NCI-H1694 (cell line): ENCODE measurements around the gene EXOSC6.
"Not testable (repeated sequence)": the region's sequence is repeated elsewhere in the genome, so short reads cannot be mapped to it uniquely, and the experiment has no call there.

Source experiments
- DNase-seq: peaks from one replicate; lab custom pipeline; 2025; lab: John Stamatoyannopoulos, UW

Gene EXOSC6

DNA sequence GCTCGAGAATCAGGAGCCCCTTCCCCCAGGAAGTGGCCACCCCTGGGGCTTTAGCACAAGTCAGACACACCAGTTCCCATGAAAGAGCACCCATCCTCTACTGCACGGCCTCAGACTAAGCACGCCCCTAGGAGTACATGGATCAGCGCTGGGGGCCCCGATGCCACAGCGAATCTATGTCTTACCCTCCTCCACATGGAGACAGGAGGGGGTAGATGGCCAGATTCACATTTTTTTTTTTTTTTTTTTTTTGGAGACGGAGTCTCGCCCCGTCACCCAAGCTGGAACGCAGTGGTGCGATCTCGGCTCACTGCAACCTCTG is 3.2 kb upstream of the EXOSC6 start:
- no peak for DNase-seq

DNA sequence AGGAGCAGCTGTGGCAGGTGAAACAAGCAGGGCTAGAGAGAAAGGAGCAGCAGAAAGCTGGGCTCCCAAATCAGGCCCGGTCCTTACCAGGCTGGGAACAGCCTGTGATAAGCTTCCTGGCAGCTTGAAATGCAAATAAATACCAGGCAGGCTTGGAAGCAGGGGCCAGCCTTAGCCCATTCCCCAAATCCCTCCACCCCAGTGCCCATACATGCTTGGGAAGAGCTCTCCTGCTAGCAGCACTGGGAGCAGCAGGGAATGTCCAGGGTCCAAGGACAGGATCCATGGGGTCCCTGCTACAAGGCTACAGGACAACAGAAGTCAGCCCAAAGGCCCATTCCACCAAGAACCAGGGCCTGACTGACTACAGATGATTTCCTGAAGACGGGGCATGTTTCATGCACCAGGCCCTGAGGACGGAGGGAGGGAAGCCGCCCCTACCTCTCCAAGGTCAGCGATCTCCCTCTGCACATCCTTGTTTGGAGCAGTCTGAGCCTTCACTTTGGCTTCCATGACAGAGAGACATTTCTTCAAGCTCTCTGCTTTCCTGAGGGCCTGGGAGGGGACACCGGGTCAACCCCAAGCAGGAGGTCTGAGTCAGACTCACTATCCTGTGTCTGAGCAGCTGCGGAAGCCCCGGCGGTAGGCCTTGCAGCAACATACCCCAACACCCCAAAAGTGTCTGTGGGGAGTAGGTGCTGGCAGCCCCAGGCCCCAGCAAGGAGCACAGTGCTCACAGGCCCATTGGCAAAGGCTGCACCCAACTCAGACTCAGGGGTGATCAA is 2.6 kb upstream of the EXOSC6 start:
- no peak for DNase-seq

DNA sequence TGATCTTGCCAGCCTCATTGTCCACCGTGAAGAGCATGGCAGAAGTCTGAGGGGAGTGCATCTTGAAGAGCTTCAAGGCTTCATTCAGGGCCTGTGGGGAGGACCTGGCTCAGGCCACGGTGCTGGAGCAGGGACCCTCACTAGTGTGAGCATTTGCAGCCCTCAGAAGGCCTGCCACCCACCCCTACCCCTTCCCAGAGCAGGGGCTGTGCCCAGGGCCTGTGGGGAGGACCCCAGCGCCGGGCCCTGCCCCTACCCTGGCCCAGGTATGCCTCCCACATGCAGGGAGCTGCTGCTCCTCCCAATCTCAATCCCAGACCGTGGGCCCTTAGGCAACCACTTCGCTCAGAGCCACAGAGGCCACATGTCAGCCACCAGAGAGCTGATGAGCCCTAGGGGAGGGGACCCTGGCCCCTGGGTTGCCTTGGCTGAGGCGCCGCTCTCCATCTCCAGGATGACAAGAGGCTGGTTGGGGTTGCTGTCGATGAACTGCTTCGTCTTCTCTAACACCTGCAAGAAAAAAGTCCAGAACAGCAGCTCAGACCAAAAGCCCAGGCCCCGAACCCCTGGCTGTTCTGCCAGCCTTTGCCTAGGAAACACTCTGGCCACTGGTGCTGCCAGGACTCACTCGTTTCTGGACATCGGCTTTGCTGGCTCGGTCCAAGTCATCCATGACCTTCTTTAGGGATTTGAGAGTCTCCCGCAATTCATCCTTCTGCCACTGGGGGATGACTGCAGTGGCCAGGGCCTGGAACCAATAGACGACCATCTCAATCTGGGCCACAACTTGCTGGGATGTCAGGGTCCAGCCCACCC is 1.8 kb upstream of the EXOSC6 start:
- no peak for DNase-seq

GRCh38 chr16:70252355-70252988 is 732 bp upstream of the EXOSC6 start:
- DNase-seq, result no peak

GRCh38 chr16:70250748-70251628 is 752 bp downstream of the EXOSC6 start:
- no peak for DNase-seq

GRCh38 chr16:70249697-70250096 is 2.0 kb downstream of the EXOSC6 start:
- DNase-seq, result not testable (repeated sequence)

- not testable (repeated sequence) for DNase-seq
Measured at GRCh38 chr16:70238773-70239172, 13.0 kb downstream of the EXOSC6 start.

DNA sequence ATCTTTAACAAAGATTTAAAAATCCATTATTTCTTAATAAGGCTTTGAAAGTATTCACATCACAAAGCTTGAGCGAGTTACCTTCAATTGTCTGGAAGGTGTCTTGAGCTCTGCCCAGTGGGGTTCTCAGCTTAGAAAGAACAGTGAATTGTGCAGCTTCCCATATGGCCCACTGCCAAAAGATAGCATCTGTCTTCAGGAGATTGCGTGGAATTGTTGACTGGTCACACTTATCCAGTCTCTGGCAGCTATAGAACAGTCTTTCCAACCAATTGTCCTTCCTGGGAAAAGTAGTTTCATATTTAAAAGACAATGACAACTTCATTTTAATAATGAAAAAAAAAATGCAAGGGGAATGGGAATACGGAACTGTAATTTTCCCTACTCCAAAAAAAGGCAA is 19.9 kb downstream of the EXOSC6 start:
- not testable (repeated sequence) for DNase-seq

GRCh38 chr16:70226024-70226423 is 25.7 kb downstream of the EXOSC6 start:
- DNase-seq, result not testable (repeated sequence)

GRCh38 chr16:70225430-70225829 is 26.3 kb downstream of the EXOSC6 start:
- DNase-seq, result not testable (repeated sequence)

DNA sequence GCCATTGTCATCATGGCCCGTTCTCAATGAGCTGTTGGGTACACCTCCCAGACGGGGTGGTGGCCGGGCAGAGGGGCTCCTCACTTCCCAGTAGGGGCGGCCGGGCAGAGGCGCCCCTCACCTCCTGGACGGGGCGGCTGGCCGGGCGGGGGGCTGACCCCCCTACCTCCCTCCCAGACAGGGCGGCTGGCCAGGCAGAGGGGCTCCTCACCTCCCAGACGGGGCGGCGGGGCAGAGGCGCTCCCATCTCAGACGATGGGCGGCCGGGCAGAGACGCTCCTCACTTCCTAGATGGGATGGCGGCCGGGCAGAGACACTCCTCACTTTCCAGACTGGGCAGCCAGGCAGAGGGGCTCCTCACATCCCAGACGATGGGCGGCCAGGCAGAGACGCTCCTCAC is 27.1 kb downstream of the EXOSC6 start:
- not testable (repeated sequence) for DNase-seq

DNA sequence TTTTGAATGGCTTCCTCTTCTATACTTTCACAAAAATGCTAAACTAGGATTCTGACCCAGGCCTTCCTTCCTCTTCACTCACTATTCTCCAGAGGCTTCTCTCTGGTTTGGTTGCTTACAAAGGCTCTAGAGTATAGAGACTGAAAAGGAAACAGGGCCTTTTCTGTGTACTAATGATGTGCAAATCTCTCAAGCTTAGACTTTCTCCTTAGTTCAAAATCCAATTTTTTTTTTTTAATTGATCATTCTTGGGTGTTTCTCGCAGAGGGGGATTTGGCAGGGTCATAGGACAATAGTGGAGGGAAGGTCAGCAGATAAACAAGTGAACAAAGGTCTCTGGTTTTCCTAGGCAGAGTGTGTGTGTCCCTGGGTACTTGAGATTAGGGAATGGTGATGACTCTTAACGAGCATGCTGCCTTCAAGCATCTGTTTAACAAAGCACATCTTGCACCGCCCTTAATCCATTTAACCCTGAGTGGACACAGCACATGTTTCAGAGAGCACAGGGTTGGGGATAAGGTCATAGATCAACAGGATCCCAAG is 27.7 kb downstream of the EXOSC6 start:
- DNase-seq, result not testable (repeated sequence)

DNA sequence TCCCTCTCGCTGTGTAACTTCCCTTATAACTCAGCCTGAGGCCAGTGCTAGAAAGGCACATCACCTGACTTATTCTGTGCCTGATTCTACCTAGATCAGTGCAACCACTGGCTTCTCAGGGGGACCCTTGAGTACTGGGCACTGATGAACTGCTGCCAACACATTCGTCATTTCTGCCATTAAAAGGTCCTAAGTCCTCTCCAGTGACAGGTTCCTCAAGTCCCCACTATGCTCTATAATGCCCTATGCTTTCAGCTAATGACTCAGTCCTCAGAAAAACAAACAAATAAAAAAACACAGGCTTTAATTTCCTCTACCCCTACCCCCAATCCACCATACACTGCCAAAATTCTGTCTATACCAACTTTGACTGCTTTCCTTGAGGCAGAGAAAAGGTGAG is 28.5 kb downstream of the EXOSC6 start:
- not testable (repeated sequence) for DNase-seq

DNA sequence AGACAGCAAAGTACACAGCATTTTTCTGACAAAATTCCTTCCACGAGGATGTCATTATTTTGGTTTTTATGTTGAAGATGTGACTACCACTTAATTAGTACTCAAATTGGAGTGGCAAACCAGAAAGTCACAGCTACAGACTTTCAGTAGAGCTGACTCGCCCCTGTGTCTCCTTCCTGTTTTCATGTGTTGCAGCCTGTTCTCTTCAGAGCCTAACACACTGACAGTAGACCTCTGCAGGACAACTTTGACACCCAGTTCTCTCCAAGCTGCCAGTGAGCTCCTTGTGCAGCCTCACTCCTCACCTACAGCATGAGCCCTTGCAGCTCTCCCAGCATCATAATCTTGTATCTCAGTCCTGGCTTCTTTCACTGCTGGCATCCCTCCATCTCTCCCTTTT is 29.2 kb downstream of the EXOSC6 start:
- not testable (repeated sequence) for DNase-seq

GRCh38 chr16:70218586-70218985 is 33.2 kb downstream of the EXOSC6 start:
- DNase-seq, result not testable (repeated sequence)

DNA sequence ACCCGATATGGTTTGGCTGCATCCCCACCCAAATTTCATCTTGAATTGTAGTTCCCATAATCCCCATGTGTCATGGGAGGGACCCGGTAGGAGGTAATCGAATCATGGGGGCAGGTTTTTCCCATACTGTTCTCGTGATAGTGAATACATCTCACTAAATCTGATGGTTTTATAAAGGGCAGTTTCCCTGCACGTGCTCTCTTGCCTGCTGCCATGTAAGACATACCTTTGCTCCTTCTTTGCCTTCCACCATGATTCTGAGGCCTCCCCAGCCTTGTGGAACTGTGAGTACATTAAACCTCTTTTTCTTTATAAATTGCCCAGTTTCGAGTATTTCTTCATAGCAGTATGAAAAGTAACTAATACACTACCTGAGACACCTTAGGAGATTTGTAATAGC is 45.4 kb downstream of the EXOSC6 start:
- DNase-seq, result not testable (repeated sequence)

GRCh38 chr16:70204668-70205405 is 46.9 kb downstream of the EXOSC6 start:
- not testable (repeated sequence) for DNase-seq

DNA sequence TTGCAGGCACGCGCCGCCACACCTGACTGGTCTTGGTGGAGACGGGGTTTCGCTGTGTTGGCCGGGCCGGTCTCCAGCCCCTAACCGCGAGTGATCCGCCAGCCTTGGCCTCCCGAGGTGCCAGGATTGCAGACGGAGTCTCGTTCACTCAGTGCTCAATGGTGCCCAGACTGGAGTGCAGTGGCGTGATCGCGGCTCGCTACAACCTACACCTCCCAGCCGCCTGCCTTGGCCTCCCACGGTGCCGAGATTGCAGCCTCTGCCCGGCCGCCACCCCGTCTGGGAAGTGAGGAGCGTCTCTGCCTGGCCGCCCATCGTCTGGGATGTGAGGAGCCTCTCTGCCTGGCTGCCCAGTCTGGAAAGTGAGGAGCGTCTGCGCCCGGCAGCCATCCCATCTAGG is 47.7 kb downstream of the EXOSC6 start:
- DNase-seq, result not testable (repeated sequence)

GRCh38 chr16:70203508-70203907 is 48.2 kb downstream of the EXOSC6 start:
- DNase-seq, result not testable (repeated sequence)

- DNase-seq, result not testable (repeated sequence)
Measured at GRCh38 chr16:70200063-70200462, 51.7 kb downstream of the EXOSC6 start.

GRCh38 chr16:70199170-70199569 is 52.6 kb downstream of the EXOSC6 start:
- DNase-seq, result not testable (repeated sequence)
